ENCODE results near the gene GPR25. TPM values are rescaled to one million over a fixed set of nuclear protein-coding genes. Genes with fewer than 3 reads are reported as not detected.

The GPR25 gene
- total RNA-seq, 2 donors from 2014 or later: 1.3 TPM; not detected in 1

DNA sequence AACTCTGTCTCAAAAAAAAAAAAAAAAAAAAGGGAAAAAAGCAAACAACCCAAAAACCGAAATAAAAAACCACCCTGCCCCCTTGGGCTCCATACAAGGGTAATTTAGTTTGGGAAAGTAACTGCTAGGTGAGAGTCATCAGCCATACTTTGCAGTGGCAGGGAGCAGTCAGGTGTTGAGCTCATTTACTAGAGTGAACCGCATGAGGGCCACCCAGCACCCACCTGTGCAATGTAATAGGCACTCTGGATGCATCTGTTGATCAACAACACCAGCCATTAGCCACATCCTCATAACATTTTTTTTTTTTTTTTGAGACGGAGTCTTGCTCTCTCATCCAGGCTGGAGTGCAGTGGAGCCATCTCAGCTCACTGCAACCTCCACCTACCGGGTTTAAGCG, 31.0 kb downstream of the GPR25 start:
- peaks cover 3 to 18% of the 10 kb centered on the region in 2 donors for H3K36me3 ChIP-seq (replicated peaks in 1 of 2; ENCODE audit: insufficient read depth in 1 of 2, low read depth in 2 of 2)
- WGBS, 2 donors: 84 to 91% methylated on average over 5 of the region's 5 CpGs
- H3K27me3 ChIP-seq: no peaks in the 10 kb centered on the region
- intact Hi-C loops (cut with DNase I): no loop called here
- H3K27ac ChIP-seq: no peak overlapping the region
- no peaks in the 10 kb centered on the region for H3K9me3 ChIP-seq
- no peak for DNase-seq
- no peak for TF ChIP-seq CTCF (IDR thresholded peaks at IDR 0.05)
- no peak for TF ChIP-seq POLR2A (IDR thresholded peaks at IDR 0.05)
- no peak for ATAC-seq
- no peak overlapping the region for H3K4me3 ChIP-seq
- peaks cover 6% of the 10 kb centered on the region for H3K4me1 ChIP-seq

GRCh38 chr1:200904772-200905171, 32.0 kb downstream of the GPR25 start:
- ATAC-seq (no peak), DNase-seq (no peak)
- TF ChIP-seq POLR2A (IDR thresholded peaks at IDR 0.05) (no peak), CTCF (IDR thresholded peaks at IDR 0.05) (no peak)
- Histone ChIP-seq H3K9me3 (no peaks in the 10 kb centered on the region), H3K4me1 (peaks cover 6% of the 10 kb centered on the region), H3K27ac (no peak overlapping the region), H3K36me3 (replicated peaks in 1 of 2; ENCODE audit: insufficient read depth in 1 of 2, low read depth in 2 of 2) (peaks cover 12 to 16% of the 10 kb centered on the region in 2 donors), H3K4me3 (no peak overlapping the region), H3K27me3 (no peaks in the 10 kb centered on the region)
- intact Hi-C loops (cut with DNase I): no loop called here

GRCh38 chr1:200905411-200906052, 32.8 kb downstream of the GPR25 start:
- Histone ChIP-seq H3K27ac (no peak overlapping the region), H3K4me1 (peaks cover 6% of the 10 kb centered on the region), H3K9me3 (no peaks in the 10 kb centered on the region), H3K27me3 (no peaks in the 10 kb centered on the region), H3K4me3 (no peak overlapping the region), H3K36me3 (replicated peaks in 1 of 2; ENCODE audit: insufficient read depth in 1 of 2, low read depth in 2 of 2) (peaks cover 11 to 15% of the 10 kb centered on the region in 2 donors)
- TF ChIP-seq POLR2A (IDR thresholded peaks at IDR 0.05) (no peak), CTCF (IDR thresholded peaks at IDR 0.05) (no peak)
- intact Hi-C loops (cut with DNase I): no loop called here
- DNase-seq: no peak
- WGBS, 2 donors: 61 to 69% methylated on average over 4 of the region's 4 CpGs
- no peak for ATAC-seq

- H3K36me3 ChIP-seq (replicated peaks in 1 of 2; ENCODE audit: insufficient read depth in 1 of 2, low read depth in 2 of 2): peaks cover 6 to 15% of the 10 kb centered on the region in 2 donors
- no peak for ATAC-seq
- no peak for TF ChIP-seq POLR2A (IDR thresholded peaks at IDR 0.05)
- no peak for TF ChIP-seq CTCF (IDR thresholded peaks at IDR 0.05)
- intact Hi-C loops (cut with DNase I): no loop called here
- no peaks in the 10 kb centered on the region for H3K9me3 ChIP-seq
- DNase-seq: no peak
- no peaks in the 10 kb centered on the region for H3K27me3 ChIP-seq
- no peak overlapping the region for H3K27ac ChIP-seq
- 73 to 76% methylated on average over 2 of the region's 2 CpGs for WGBS, 2 donors
- H3K4me1 ChIP-seq: peaks cover 6% of the 10 kb centered on the region
- H3K4me3 ChIP-seq: no peak overlapping the region
Observed at GRCh38 chr1:200906491-200906890, 33.7 kb downstream of the GPR25 start.

DNA sequence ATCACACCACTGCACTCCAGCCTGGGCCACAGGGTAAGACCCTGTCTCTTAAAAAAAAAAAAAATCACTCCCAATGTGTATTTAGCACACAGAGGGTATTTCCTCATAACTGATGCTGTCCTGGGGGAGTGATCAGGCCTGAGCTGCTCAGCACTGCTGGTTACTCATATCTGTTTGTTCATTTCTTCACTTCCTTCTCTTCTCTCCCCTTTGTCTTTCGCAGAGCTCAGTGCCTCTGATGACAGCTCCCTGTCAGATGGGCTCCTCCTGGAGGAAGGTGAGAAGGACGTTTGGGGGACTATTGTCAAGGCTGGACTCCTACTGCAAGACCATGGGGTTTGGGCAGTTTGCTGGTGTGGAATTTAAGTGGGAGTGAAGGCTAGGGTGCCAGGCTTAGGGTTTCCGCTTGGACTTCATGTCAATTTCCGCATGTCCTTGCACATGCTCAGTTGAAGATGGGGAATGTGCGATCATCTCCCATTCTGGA, 34.9 kb downstream of the GPR25 start:
- Histone ChIP-seq H3K4me3 (no peak overlapping the region), H3K27ac (no peak overlapping the region), H3K4me1 (peaks cover 6% of the 10 kb centered on the region), H3K27me3 (no peaks in the 10 kb centered on the region), H3K9me3 (no peaks in the 10 kb centered on the region), H3K36me3 (replicated peaks in 1 of 2; ENCODE audit: insufficient read depth in 1 of 2, low read depth in 2 of 2) (peaks cover 6 to 18% of the 10 kb centered on the region in 2 donors)
- intact Hi-C loops (cut with DNase I): no loop called here
- TF ChIP-seq POLR2A (IDR thresholded peaks at IDR 0.05) (no peak), CTCF (IDR thresholded peaks at IDR 0.05) (no peak)
- DNase-seq (no peak), ATAC-seq (no peak)
- WGBS, 2 donors: 78% methylated on average over 5 of the region's 5 CpGs
